A673 (cell line): ENCODE results near the gene GNG7. TPM values are rescaled to one million over a fixed set of nuclear protein-coding genes. Genes with fewer than 3 reads are reported as not detected.

ENCODE experiments used
- BruUV-seq: library from RNA; stranded (reverse); fragments of 400-500 nt; replicated peaks from 2 replicates; lab custom pipeline; 2021; lab: Mats Ljungman, UMichigan
- CTCF ChIA-PET: fragments of 300-600 bp; sonication (Branson Sonifier 250); formaldehyde crosslinking; loops from one replicate; lab custom pipeline; 2022; ENCODE audit warnings: antibody characterized with exemption; lab: Charles Lee
- POLR2A ChIA-PET: fragments of 300-600 bp; sonication (Branson Sonifier 250); formaldehyde crosslinking; loops from one replicate; lab custom pipeline; 2022; ENCODE audit warnings: antibody characterized with exemption; ENCODE audit not compliant: low non-redundant PET; lab: Charles Lee
- DNase-seq: peaks from one replicate; pipeline ENCODE4 v3.0.0-alpha.2; 2015; ENCODE audit warnings: low spot score
- H3K27ac ChIP-seq: fragments of 200-600 bp; sonication (generic); 2 replicates; pipeline ENCODE4 v1.5.1; 2016; ENCODE audit warnings: mixed run types, low read depth, mild to moderate bottlenecking, mixed read lengths, antibody characterized with exemption, low read length; ENCODE audit not compliant: poor library complexity, severe bottlenecking
- H3K27me3 ChIP-seq: fragments of 200-600 bp; sonication (generic); replicated peaks from 2 replicates; pipeline ENCODE4 v1.6.1; 2017; ENCODE audit warnings: mixed run types, low read depth, mild to moderate bottlenecking, mixed read lengths, antibody characterized with exemption, low read length; ENCODE audit not compliant: insufficient read depth, poor library complexity
- H3K36me3 ChIP-seq: fragments of 200-600 bp; sonication (generic); 2 replicates; pipeline ENCODE4 v1.6.1; 2016; ENCODE audit warnings: mixed run types, mild to moderate bottlenecking, mixed read lengths, antibody characterized with exemption, low read length; ENCODE audit not compliant: insufficient read depth, poor library complexity, severe bottlenecking
- H3K4me1 ChIP-seq: fragments of 200-600 bp; sonication (generic); 2 replicates; pipeline ENCODE4 v1.6.1; 2017; ENCODE audit warnings: mixed run types, mild to moderate bottlenecking, mixed read lengths, antibody characterized with exemption, low read length; ENCODE audit not compliant: insufficient read depth, poor library complexity, severe bottlenecking
- H3K4me3 ChIP-seq: fragments of 200-600 bp; sonication (generic); 2 replicates; pipeline ENCODE4 v1.5.1; 2016; ENCODE audit warnings: low read depth, mixed run types, mild to moderate bottlenecking, mixed read lengths, low read length; ENCODE audit not compliant: poor library complexity, severe bottlenecking
- H3K9me3 ChIP-seq: fragments of 200-600 bp; sonication (generic); 2 replicates; pipeline ENCODE4 v1.6.1; 2016; ENCODE audit warnings: mixed run types, low read depth, mild to moderate bottlenecking, mixed read lengths, antibody characterized with exemption, low read length; ENCODE audit not compliant: poor library complexity, severe bottlenecking
- EZH2 ChIP-seq: fragments of 200-600 bp; sonication (generic); IDR thresholded peaks from 2 replicates; pipeline ENCODE4 v1.6.1; 2017; ENCODE audit warnings: borderline replicate concordance, low read depth, mild to moderate bottlenecking, mixed read lengths, antibody characterized with exemption, low read length; ENCODE audit not compliant: poor library complexity, severe bottlenecking
- intact Hi-C: fragments of 100-400 bp; cut with micrococcal nuclease; formaldehyde crosslinking; loops from one replicate; pipeline ENCODE4 v1.10.0; 2022; ENCODE audit not compliant: unreplicated experiment
- total RNA-seq: library from RNA; stranded (reverse); gene quantifications from 2 replicates; pipeline ENCODE4 v1.2.3, GENCODE V29; 2021
- TF ChIP-seq, protein P1 (sequence below): fragments of 300-800, 200-600 bp; sonication (generic); conservative IDR thresholded peaks from 2 replicates; pipeline ENCODE4 v1.5.1; 2017; ENCODE audit warnings: low read depth, mild to moderate bottlenecking, antibody characterized with exemption, low read length, moderate library complexity, mixed read lengths

The GNG7 gene
- total RNA-seq, 1 experiment from 2014 or later, result 0.30 TPM

DNA sequence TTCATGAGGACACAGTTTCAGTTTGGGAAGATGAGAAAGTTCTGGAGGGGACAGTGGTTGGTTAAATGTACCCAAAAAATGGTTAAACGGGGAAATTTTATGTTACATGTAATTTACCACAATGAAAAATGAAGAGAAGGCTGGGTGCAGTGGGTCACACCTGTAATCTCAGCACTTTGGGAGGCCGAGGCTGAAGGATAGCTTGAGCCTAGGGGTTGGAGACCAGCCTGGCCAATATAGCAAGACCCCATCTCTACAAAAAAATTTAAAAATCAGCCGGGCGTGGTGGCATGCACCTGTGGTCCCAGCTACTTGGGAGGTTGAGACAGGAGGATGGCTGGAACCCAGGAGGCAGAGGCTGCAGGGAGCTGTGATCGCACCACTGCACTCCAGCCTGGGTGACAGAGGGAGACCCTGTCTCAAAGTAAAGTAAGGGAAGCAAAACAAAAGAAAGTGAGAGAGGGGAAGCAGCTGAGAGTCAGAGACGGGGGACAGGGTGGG, 17.2 kb downstream of the GNG7 start:
- CTCF ChIA-PET, result no interaction called here
- Histone ChIP-seq H3K27ac (no peak overlapping the region), H3K4me1 (no peaks in the 10 kb centered on the region), H3K4me3 (no peak overlapping the region), H3K9me3 (no peaks in the 10 kb centered on the region), H3K27me3 (no peaks in the 10 kb centered on the region), H3K36me3 (no peaks in the 10 kb centered on the region)
- no TSS peak for BruUV-seq
- POLR2A ChIA-PET, result no interaction called here
- TF ChIP-seq EZH2, result no peak
- TF ChIP-seq, protein P1, sequence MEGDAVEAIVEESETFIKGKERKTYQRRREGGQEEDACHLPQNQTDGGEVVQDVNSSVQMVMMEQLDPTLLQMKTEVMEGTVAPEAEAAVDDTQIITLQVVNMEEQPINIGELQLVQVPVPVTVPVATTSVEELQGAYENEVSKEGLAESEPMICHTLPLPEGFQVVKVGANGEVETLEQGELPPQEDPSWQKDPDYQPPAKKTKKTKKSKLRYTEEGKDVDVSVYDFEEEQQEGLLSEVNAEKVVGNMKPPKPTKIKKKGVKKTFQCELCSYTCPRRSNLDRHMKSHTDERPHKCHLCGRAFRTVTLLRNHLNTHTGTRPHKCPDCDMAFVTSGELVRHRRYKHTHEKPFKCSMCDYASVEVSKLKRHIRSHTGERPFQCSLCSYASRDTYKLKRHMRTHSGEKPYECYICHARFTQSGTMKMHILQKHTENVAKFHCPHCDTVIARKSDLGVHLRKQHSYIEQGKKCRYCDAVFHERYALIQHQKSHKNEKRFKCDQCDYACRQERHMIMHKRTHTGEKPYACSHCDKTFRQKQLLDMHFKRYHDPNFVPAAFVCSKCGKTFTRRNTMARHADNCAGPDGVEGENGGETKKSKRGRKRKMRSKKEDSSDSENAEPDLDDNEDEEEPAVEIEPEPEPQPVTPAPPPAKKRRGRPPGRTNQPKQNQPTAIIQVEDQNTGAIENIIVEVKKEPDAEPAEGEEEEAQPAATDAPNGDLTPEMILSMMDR, result no peak
- DNase-seq, result no peak
- intact Hi-C loops, result no loop called here

DNA sequence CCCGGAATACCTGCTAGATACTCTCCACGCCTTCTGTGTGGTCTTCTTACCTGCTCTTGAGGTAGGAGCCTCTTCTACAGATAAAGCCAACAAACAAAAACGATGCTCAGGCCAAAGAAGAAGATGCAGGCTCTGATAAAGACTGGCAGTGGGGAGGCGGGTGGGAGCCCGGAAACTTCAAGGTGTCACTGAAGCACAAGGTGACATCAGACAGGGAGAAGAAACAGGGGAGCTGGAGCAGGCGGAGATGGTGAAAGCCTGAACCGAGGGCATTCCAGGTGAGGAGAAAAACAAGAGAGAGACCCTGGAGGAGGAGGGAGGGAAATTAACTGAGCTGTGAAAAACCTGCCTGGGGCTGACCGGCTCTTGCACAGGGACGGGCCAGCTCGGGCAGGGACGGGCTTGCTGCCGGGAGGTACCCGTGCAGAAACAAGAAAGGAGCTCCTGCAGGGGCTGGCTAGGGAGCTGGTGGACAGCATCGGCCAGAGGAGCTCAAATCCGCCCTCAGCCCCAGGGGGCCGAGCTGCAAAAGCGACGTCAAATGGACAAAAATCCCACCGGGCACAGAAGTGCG, 19.0 kb downstream of the GNG7 start:
- BruUV-seq, result no TSS peak
- intact Hi-C loops, result no loop called here
- POLR2A ChIA-PET, result no interaction called here
- Histone ChIP-seq H3K36me3 (no peaks in the 10 kb centered on the region), H3K9me3 (no peaks in the 10 kb centered on the region), H3K27ac (no peak overlapping the region), H3K27me3 (no peaks in the 10 kb centered on the region), H3K4me1 (no peaks in the 10 kb centered on the region), H3K4me3 (no peak overlapping the region)
- CTCF ChIA-PET, result no interaction called here
- DNase-seq, result no peak
- TF ChIP-seq EZH2, result no peak
- TF ChIP-seq, protein P1, result no peak

DNA sequence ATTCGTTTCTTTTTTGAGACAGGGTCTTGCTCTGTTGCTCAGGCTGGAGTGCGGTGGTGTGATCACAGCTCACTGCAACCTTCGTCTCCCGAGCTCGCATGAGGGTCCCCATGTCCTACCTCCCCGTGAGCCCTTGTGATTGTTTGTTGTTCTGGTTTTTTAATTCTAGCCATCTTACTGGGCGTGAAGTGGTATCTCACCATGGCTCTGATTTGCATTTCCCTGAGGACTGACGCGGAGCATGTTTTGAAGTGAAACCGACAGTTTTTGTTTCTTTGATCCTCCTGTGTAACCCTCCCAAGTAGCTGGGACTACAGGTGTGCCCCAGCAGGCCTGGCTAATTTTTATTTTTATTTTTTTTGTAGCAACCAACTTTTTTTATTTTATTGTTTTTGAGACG, 21.7 kb downstream of the GNG7 start:
- BruUV-seq, result no TSS peak
- DNase-seq, result no peak
- ChIA-PET CTCF (no interaction called here), POLR2A (no interaction called here)
- no peaks in the 10 kb centered on the region for H3K36me3 ChIP-seq
- TF ChIP-seq EZH2, result no peak
- TF ChIP-seq, protein P1, result no peak
- peaks cover 9% of the 10 kb centered on the region for H3K27me3 ChIP-seq
- no peaks in the 10 kb centered on the region for H3K9me3 ChIP-seq
- no peaks in the 10 kb centered on the region for H3K4me1 ChIP-seq
- intact Hi-C loops, result no loop called here
- no peak overlapping the region for H3K27ac ChIP-seq
- no peak overlapping the region for H3K4me3 ChIP-seq
